K562 (cell line): ENCODE measurements around the gene SGSM2. TPM values are rescaled to one million over a fixed set of nuclear protein-coding genes. Genes with fewer than 3 reads are reported as not detected.

Source experiments
- ATAC-seq: fragments of 200-7000 bp; cut with Tn5 transposase; 3 replicates; pipeline ENCODE4 v1.9.1; 2020; ENCODE audit warnings: moderate library complexity
- BruUV-seq: library from RNA; stranded (reverse); fragments of 400-500 nt; replicated peaks from 2 replicates; lab custom pipeline; 2021; lab: Mats Ljungman, UMichigan
- CTCF ChIA-PET: fragments of 300-600 bp; formaldehyde crosslinking; extraction: SDS; loops from one replicate; lab custom pipeline; 2021; ENCODE audit warnings: low intra/inter-chr PET ratio; lab: Yijun Ruan, JAX
- POLR2A ChIA-PET: fragments of 300-600, 350-650 bp; sonication (Branson Sonifier 250); formaldehyde crosslinking; extraction: SDS; loops from one replicate; lab custom pipeline; 2021; ENCODE audit warnings: antibody characterized with exemption, inconsistent platforms; lab: Yijun Ruan, JAX
- DNase-seq, 4 experiments: peaks; one replicate each; pipeline versions ENCODE4 v3.0.0 to v3.0.0-alpha.2; 2011 to 2018; ENCODE audit warnings: low spot score in 3 of 4, mixed read lengths in 3 of 4; ENCODE audit errors: extremely low read depth in 1 of 4
- FAIRE-seq: peaks from 2 replicates; lab custom pipeline; 2011; peaks lifted over from hg19 to GRCh38; lab: Jason Lieb, UNC
- H2AFZ ChIP-seq: 2 replicates; pipeline ENCODE4 v1.6.0; 2011; ENCODE audit warnings: low read depth, low read length, control low read depth, inconsistent platforms
- H3K27ac ChIP-seq: fragments of 200-600 bp; 3 replicates; pipeline ENCODE4 v1.8.0; 2011; ENCODE audit warnings: low read depth, mild to moderate bottlenecking, control low read depth, inconsistent platforms, low read length, moderate library complexity, mixed read lengths; ENCODE audit errors: extremely low read depth
- H3K27me3 ChIP-seq, 2 experiments: fragments of 300-600 bp in 1 of 2; 2 replicates in 1 of 2; 3 replicates in 1 of 2; pipeline versions ENCODE4 v1.6.0 to v1.8.0; 2011; ENCODE audit warnings: inconsistent platforms in 2 of 2, low read length in 2 of 2, mild to moderate bottlenecking in 1 of 2, mixed read lengths in 1 of 2, moderate library complexity in 1 of 2; ENCODE audit not compliant: control insufficient read depth in 2 of 2, insufficient read depth in 2 of 2
- H3K36me3 ChIP-seq: fragments of 300-600 bp; 3 replicates; pipeline ENCODE4 v1.8.0; 2011; ENCODE audit warnings: mild to moderate bottlenecking, low read length, inconsistent platforms; ENCODE audit not compliant: control insufficient read depth, insufficient read depth
- H3K4me1 ChIP-seq, 2 experiments: fragments of 200-600 bp in 1 of 2; replicated peaks in 1 of 2; 2 replicates in 1 of 2; 3 replicates in 1 of 2; pipeline versions ENCODE4 v1.5.1 to v1.8.0; 2011; ENCODE audit warnings: inconsistent platforms in 2 of 2, low read length in 2 of 2, mild to moderate bottlenecking in 1 of 2, mixed read lengths in 1 of 2, moderate library complexity in 1 of 2; ENCODE audit not compliant: control insufficient read depth in 2 of 2, insufficient read depth in 2 of 2
- H3K4me2 ChIP-seq: 2 replicates; pipeline ENCODE4 v1.6.1; 2011; ENCODE audit warnings: low read length, control low read depth, inconsistent platforms, mixed read lengths; ENCODE audit not compliant: insufficient read depth
- H3K4me3 ChIP-seq: fragments of 200-600 bp; sonication (generic), shearing (Covaris generic); 2 replicates; pipeline ENCODE4 v1.5.1; 2016; ENCODE audit warnings: control low read depth, inconsistent platforms
- H3K79me2 ChIP-seq: fragments of 200-600 bp; 3 replicates; pipeline ENCODE4 v1.8.0; 2011; ENCODE audit warnings: low read length, inconsistent platforms; ENCODE audit not compliant: control insufficient read depth, insufficient read depth
- H3K9ac ChIP-seq, 2 experiments: 2 replicates each; pipeline versions ENCODE4 v1.6.0 to v1.6.1; 2011; ENCODE audit warnings: low read depth in 2 of 2, low read length in 2 of 2, control low read depth in 1 of 2, inconsistent platforms in 1 of 2, mild to moderate bottlenecking in 1 of 2, mixed read lengths in 1 of 2; ENCODE audit not compliant: insufficient read depth in 1 of 2
- H3K9me1 ChIP-seq: one replicate; pipeline ENCODE4 v1.6.0; 2011; ENCODE audit warnings: inconsistent platforms, mild to moderate bottlenecking, low read length, moderate library complexity; ENCODE audit not compliant: control insufficient read depth, insufficient read depth
- H3K9me3 ChIP-seq: replicated peaks from 2 replicates; pipeline ENCODE4 v1.5.1; 2011; ENCODE audit warnings: low read depth, low read length, inconsistent platforms; ENCODE audit not compliant: control insufficient read depth, insufficient read depth
- H4K20me1 ChIP-seq: replicated peaks from 2 replicates; pipeline ENCODE4 v1.6.1; 2011; ENCODE audit warnings: low read length, inconsistent platforms, mixed read lengths; ENCODE audit not compliant: control insufficient read depth, insufficient read depth
- CEBPB ChIP-seq: fragments of 450-650 bp; IDR thresholded peaks from 2 replicates; pipeline ENCODE4 v1.6.1; 2016; ENCODE audit warnings: missing genetic modification characterization, missing compliant biosample characterization
- HDAC1 ChIP-seq, 2 experiments: fragments of 450-650 bp; IDR thresholded peaks; 2 replicates each; pipeline ENCODE4 v1.6.1; 2016 to 2017; ENCODE audit warnings: inconsistent platforms in 1 of 2, mild to moderate bottlenecking in 1 of 2, moderate library complexity in 1 of 2
- KDM4B ChIP-seq, 2 experiments: fragments of 450-650 bp in 1 of 2; sonication (generic) in 1 of 2; IDR thresholded peaks; 2 replicates each; pipeline ENCODE4 v1.6.1; 2016 to 2017; ENCODE audit warnings: borderline replicate concordance in 2 of 2, antibody characterized with exemption in 1 of 2, low read depth in 1 of 2, mild to moderate bottlenecking in 1 of 2
- PHB2 ChIP-seq: fragments of 450-650 bp; IDR thresholded peaks from 2 replicates; pipeline ENCODE4 v1.6.1; 2017; ENCODE audit warnings: low read depth
- WGBS: fragments of 100-300 bp; shearing (Covaris generic); methylation state at CpG from one replicate; pipeline ENCODE4 v1.1.6; 2016; ENCODE audit warnings: low coverage, mixed read lengths; ENCODE audit not compliant: insufficient coverage; ENCODE audit errors: missing lambda C conversion rate; 5-methylcytosine and 5-hydroxymethylcytosine counted together
- in situ Hi-C: fragments of 300-500 bp; cut with MboI; formaldehyde crosslinking; loops from 4 replicates; pipeline ENCODE4 v1.15.0; 2018; ENCODE audit warnings: inconsistent platforms, mixed read lengths
- intact Hi-C: fragments of 100-400 bp; cut with micrococcal nuclease; formaldehyde crosslinking; loops from 2 replicates; pipeline ENCODE4 v1.14.2; 2022
- polyA plus RNA-seq, 8 experiments: library from polyadenylated mRNA; depleted of rRNA in 4 of 8; stranded (reverse) in 5 of 8; unstranded in 3 of 8; fragments of >200 nt; fragmentation: Nextera tagmentation in 2 of 8; fragmentation: Illumina TruSeq in 1 of 8; extraction: Ambion mirVana in 2 of 8; extraction: Trizol in 1 of 8; gene quantifications; 2 replicates each; pipeline versions ENCODE4 v1.2.1 to v1.2.3, GENCODE V29; 2011 to 2014; ENCODE audit warnings: inconsistent platforms in 1 of 8, missing spikeins in 1 of 8
- total RNA-seq, 7 experiments: library from RNA; depleted of rRNA in 6 of 7; stranded (reverse); fragments of >200 nt in 6 of 7; fragmentation: Illumina TruSeq in 2 of 7; extraction: Trizol in 2 of 7; gene quantifications; 2 replicates each; pipeline versions ENCODE4 v1.2.1 to v1.2.3, GENCODE V29; 2011 to 2021; ENCODE audit warnings: low replicate concordance in 1 of 7
- TF ChIP-seq, protein P1 (sequence below): fragments of 200-800 bp; sonication (Bioruptor generic); IDR thresholded peaks from 2 replicates; pipeline ENCODE4 v1.6.1; 2017; ENCODE audit warnings: missing genetic modification characterization, missing compliant biosample characterization

Gene SGSM2
- total and polyA plus RNA-seq, 9 of the 15 experiments (the other 6 are each of a cell fraction or from before 2014, with no cell fraction given): 0.20 to 26.3 (median 14.8) TPM

DNA sequence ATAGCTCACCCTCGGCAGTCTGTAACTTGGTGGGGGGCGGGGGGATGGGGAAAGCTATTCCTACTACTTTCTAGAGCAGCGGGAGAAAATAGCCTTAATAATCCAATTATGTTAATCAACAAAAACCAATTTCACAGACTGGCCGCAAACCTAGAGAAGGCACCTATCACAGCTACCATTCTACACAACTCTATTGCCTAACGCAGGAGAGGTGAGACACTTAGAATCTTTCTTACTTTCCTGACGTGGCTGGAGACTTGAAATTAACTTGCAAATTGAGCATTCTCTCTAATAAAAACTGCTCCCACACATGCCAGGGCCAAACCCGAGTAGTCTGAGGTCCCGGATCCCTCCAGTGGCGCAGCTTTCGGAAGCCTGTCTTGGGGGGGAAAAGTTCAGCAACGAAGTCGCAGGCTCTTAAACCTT is 34.5 kb upstream of the SGSM2 start:
- intact Hi-C loops: no loop called here
- in situ Hi-C loops: no loop called here
- FAIRE-seq (no peak), ATAC-seq (no peak; the same call in 1 of the 3 replicates), DNase-seq (no peak)
- H3K79me2 ChIP-seq: peaks cover 50% of the 10 kb centered on the region
- TF ChIP-seq PHB2: no peak
- TF ChIP-seq, protein P1, sequence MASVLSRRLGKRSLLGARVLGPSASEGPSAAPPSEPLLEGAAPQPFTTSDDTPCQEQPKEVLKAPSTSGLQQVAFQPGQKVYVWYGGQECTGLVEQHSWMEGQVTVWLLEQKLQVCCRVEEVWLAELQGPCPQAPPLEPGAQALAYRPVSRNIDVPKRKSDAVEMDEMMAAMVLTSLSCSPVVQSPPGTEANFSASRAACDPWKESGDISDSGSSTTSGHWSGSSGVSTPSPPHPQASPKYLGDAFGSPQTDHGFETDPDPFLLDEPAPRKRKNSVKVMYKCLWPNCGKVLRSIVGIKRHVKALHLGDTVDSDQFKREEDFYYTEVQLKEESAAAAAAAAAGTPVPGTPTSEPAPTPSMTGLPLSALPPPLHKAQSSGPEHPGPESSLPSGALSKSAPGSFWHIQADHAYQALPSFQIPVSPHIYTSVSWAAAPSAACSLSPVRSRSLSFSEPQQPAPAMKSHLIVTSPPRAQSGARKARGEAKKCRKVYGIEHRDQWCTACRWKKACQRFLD (CRISPR knock-in tag): no peak
- 0 out of 2 replicates have a peak, but pooled peaks have one; percentile 22 for TF ChIP-seq CEBPB (tag)
- TF ChIP-seq HDAC1 (IDR thresholded peaks at IDR 0.05): no peak
- no peak for TF ChIP-seq KDM4B (IDR thresholded peaks at IDR 0.05; ENCODE audit: borderline replicate concordance in 2 of 2, low read depth in 1 of 2)
- peaks cover 26% of the 10 kb centered on the region; the same call in 2 of the 3 replicates for H3K36me3 ChIP-seq
- BruUV-seq: TSS peak; percentile 40
- 2% methylated on average over 10 of the region's 12 CpGs for WGBS
- no peaks in the 10 kb centered on the region for H3K9me1 ChIP-seq
- no peaks in the 10 kb centered on the region for H3K9me3 ChIP-seq
- peak overlapping the region; percentile 94 for H3K4me2 ChIP-seq
- H4K20me1 ChIP-seq: no peaks in the 10 kb centered on the region
- peak overlapping the region; percentile 96 for H3K4me3 ChIP-seq
- H3K9ac ChIP-seq: peak overlapping the region; percentile 86 to 100
- peaks cover 9 to 17% of the 10 kb centered on the region in 2 experiments; a peak in 4 of 5 replicates for H3K4me1 ChIP-seq
- no peaks in the 10 kb centered on the region for H3K27me3 ChIP-seq
- peak overlapping the region; percentile 83 for H3K27ac ChIP-seq
- CTCF ChIA-PET: no interaction called here
- POLR2A ChIA-PET: interaction anchor here (0.6 to 1.8 kb wide), 9 partner anchors 9 to 79 kb away, joined by 3 to 6 read pairs (median 4); no protein-coding TSS in a partner anchor
- H2AFZ ChIP-seq: peak overlapping the region; percentile 90
